BE2C (cell line): ENCODE data around the gene SAPCD2. TPM values are rescaled to one million over a fixed set of nuclear protein-coding genes. Genes with fewer than 3 reads are reported as not detected.
"Not testable (repeated sequence)": the region's sequence is repeated elsewhere in the genome, so short reads cannot be mapped to it uniquely, and the experiment has no call there.

Experiments used
- DNase-seq: peaks from one replicate; pipeline ENCODE4 v3.0.0-alpha.2; 2020
- H3K27me3 ChIP-seq: fragments of 250-450 bp; sonication (Bioruptor Pico); 2 replicates; pipeline ENCODE4 v1.5.1; 2020; ENCODE audit warnings: mild to moderate bottlenecking
- H3K36me3 ChIP-seq: fragments of 250-450 bp; sonication (Bioruptor Pico); 2 replicates; pipeline ENCODE4 v1.5.1; 2020; ENCODE audit warnings: mild to moderate bottlenecking
- H3K4me1 ChIP-seq: fragments of 250-450 bp; sonication (Bioruptor Pico); 2 replicates; pipeline ENCODE4 v1.5.1; 2020
- H3K4me3 ChIP-seq: 2 replicates; pipeline ENCODE4 v1.5.1; 2011; ENCODE audit warnings: low read depth, low read length
- H3K9me3 ChIP-seq: fragments of 250-450 bp; sonication (Bioruptor Pico); 2 replicates; pipeline ENCODE4 v1.5.1; 2020
- polyA plus RNA-seq: library from polyadenylated mRNA; unstranded; fragments of >200 nt; gene quantifications from one replicate; pipeline ENCODE4 v1.2.1, GENCODE V29; 2012; ENCODE audit warnings: low read depth, missing spikeins; ENCODE audit not compliant: insufficient read length, insufficient read depth
- TF ChIP-seq, protein P1 (sequence below): IDR thresholded peaks from 2 replicates; pipeline ENCODE4 v1.5.1; 2012; ENCODE audit warnings: mild to moderate bottlenecking, low read depth, low read length

The SAPCD2 gene, protein sequence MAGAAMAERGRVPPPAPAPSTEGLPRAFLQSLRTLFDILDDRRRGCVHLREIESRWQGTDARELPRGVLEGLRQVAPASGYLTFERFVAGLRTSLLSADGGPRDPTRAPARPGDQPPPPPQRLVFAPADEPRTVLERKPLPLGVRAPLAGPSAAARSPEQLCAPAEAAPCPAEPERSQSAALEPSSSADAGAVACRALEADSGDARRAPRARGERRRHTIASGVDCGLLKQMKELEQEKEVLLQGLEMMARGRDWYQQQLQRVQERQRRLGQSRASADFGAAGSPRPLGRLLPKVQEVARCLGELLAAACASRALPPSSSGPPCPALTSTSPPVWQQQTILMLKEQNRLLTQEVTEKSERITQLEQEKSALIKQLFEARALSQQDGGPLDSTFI
- 105 TPM for polyA plus RNA-seq

DNA sequence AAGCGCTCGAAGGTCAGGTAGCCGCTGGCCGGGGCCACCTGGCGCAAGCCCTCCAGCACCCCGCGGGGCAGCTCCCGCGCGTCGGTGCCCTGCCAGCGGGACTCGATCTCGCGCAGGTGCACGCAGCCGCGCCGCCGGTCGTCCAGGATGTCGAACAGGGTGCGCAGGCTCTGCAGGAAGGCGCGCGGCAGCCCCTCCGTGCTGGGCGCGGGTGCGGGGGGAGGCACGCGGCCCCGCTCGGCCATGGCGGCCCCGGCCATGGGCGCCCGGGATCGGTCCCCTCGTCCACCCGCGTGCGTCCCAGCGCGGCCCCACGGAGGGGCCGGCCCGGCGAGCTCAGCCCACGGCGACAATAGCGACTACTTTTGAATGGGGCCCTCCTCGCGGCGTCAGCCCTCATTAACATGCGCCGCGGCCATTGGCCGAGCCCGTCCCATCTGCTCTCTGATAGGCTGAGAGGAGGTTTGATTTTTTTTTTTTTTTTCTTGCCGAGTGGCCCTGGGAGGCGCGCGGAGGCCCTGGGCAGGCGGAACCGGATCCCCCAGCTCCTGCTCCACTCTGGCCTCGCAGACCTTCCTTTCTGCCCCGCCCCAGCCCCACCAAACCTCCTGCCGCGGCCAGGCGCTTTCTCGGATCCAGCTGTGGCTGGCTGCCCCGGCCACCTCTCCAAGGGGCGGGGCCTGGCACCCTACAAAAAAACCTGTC is at the start of gene SAPCD2:
Gene SAPCD2, minus strand, starts transcription at position 357 of the 705 bp plus-strand sequence. Its CDS starts 97 bp downstream, at position 260.
- peak; percentile 95 for DNase-seq
- Histone ChIP-seq H3K36me3 (peaks cover 19% of the 10 kb centered on the region), H3K4me1 (peaks cover 20% of the 10 kb centered on the region), H3K27me3 (no peaks in the 10 kb centered on the region), H3K9me3 (no peaks in the 10 kb centered on the region), H3K4me3 (peak within 1 kb of the TSS; percentile 74)
- TF ChIP-seq, protein P1, sequence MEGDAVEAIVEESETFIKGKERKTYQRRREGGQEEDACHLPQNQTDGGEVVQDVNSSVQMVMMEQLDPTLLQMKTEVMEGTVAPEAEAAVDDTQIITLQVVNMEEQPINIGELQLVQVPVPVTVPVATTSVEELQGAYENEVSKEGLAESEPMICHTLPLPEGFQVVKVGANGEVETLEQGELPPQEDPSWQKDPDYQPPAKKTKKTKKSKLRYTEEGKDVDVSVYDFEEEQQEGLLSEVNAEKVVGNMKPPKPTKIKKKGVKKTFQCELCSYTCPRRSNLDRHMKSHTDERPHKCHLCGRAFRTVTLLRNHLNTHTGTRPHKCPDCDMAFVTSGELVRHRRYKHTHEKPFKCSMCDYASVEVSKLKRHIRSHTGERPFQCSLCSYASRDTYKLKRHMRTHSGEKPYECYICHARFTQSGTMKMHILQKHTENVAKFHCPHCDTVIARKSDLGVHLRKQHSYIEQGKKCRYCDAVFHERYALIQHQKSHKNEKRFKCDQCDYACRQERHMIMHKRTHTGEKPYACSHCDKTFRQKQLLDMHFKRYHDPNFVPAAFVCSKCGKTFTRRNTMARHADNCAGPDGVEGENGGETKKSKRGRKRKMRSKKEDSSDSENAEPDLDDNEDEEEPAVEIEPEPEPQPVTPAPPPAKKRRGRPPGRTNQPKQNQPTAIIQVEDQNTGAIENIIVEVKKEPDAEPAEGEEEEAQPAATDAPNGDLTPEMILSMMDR, result no peak

DNA sequence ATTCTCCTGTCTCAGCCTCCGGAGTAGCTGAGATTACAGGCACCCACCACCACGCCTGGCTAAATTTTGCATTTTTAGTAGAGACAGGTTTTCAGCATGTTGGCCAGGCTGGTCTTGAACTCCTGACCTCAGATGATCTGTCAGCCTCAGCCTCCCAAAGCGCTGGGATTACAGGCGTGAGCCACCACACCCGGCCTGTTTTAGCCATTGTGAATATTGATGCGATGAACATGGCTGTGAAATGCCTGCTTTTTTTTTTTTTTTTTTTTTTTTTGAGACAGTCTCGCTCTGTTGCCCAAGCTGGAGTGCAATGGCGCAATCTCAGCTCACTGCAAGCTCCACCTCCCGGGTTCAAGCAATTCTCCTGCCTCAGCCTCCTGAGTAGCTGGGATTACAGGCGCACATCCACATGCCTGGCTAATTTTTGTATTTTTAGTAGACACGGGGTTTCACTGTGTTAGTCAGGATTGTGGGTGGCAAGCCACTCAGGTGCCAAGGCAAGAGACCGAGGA is 47.8 kb upstream of the SAPCD2 start:
- H3K36me3 ChIP-seq, H3K4me3 ChIP-seq, H3K9me3 ChIP-seq, H3K27me3 ChIP-seq, H3K4me1 ChIP-seq, DNase-seq: not testable (repeated sequence)

DNA sequence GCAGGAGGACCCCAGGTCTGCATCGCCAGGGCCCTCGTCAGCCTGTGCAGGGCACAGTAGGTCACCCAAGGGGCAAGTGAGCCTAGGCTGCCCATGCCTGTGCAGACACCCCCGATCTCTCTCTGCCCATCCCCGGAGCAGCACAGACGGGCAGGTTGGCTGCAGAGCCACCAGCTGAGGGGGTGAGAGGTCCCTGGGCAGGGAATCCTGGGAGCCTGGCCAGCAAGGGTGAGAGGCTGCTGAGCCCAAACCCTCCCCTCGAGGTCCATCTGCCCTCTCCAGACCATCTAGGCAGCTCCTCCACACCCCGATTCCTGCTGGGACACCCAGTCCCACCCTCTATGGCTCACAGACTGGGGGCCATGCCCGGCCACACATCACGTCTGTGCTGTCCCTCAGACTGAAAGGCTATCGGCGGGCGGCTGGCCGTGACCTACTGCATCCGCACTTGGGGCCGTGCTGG is 46.9 kb upstream of the SAPCD2 start:
- peaks cover 12% of the 10 kb centered on the region for H3K36me3 ChIP-seq
- H3K4me1 ChIP-seq, result 0 out of 2 replicates have a peak, but pooled peaks cover 4% of the 10 kb centered on the region
- TF ChIP-seq, protein P1, result no peak
- no peak overlapping the region for H3K4me3 ChIP-seq
- no peak for DNase-seq
- no peaks in the 10 kb centered on the region for H3K27me3 ChIP-seq
- no peaks in the 10 kb centered on the region for H3K9me3 ChIP-seq

DNA sequence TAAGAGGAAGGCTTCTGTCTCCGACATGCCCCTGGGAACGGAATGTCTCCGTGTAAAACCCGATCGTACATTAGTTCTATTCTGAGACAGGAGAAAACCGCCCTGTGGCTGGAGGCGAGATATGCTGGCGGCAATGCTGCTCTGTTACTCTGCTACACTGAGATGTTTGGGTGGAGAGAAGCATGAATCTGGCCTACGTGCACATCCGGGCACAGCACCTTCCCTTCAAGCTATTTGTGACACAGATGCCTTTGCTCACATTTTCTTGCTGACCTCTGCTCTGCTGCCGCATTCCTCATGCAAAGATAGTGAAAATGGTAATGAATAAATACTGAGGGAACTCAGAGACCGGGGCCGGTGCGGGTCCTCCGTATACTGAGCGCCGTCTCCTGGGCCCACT is 46.4 kb upstream of the SAPCD2 start:
- TF ChIP-seq, protein P1, result no peak
- no peak for DNase-seq
- no peak overlapping the region for H3K4me3 ChIP-seq
- peaks cover 18% of the 10 kb centered on the region for H3K36me3 ChIP-seq
- H3K4me1 ChIP-seq, result 0 out of 2 replicates have a peak, but pooled peaks cover 4% of the 10 kb centered on the region
- H3K27me3 ChIP-seq, result no peaks in the 10 kb centered on the region
- no peaks in the 10 kb centered on the region for H3K9me3 ChIP-seq

DNA sequence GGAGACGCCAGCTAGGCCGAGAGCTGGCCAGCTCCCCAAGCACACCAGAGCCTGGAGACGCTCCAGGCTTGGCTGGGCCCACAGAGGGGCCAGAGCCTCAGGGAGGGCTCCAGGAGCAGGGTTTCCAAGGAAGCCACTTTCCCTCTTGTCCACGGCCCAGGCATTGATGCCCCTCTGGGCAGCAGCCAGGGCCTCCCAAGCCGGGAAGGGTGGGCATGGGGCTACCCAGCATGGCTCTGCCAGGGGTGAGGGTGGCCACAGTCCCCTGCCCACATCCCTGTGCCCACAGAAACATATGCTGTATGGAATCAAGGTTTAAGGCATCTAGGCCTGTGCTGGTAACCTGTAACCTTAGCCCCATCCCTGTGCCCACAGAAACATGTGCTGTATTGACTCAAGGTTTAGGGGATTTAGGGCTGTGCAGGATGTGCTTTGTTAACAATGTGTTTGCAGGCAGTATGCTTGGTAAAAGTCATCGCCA is 45.7 kb upstream of the SAPCD2 start:
- Histone ChIP-seq H3K4me3 (no peak overlapping the region), H3K4me1 (0 out of 2 replicates have a peak, but pooled peaks cover 4% of the 10 kb centered on the region), H3K36me3 (peaks cover 20% of the 10 kb centered on the region)

More for the DNA sequence above, 45.7 kb upstream of the SAPCD2 start:
- H3K27me3 ChIP-seq, result no peaks in the 10 kb centered on the region
- no peak for DNase-seq
- H3K9me3 ChIP-seq, result no peaks in the 10 kb centered on the region
- TF ChIP-seq, protein P1, result no peak
